Activated T-cell treated with anti-CD3 and anti-CD28 coated beads, Interleukin-2, amount 50 U/mL, for 24 hours (primary cell): ENCODE measurements around the gene B4GALT2.

Experiments used
- DNase-seq: peaks from one replicate; pipeline ENCODE4 v3.0.0-alpha.2; 2020
- H3K27ac Mint-ChIP-seq: 2 replicates; pipeline ENCODE4 v1.8.0; 2020; ENCODE audit warnings: mild to moderate bottlenecking, mixed read lengths
- H3K27me3 Mint-ChIP-seq: 2 replicates; pipeline ENCODE4 v1.8.0; 2020; ENCODE audit warnings: mixed read lengths
- H3K36me3 Mint-ChIP-seq: 2 replicates; pipeline ENCODE4 v1.8.0; 2020; ENCODE audit warnings: low read depth, mixed read lengths
- H3K4me1 Mint-ChIP-seq: 2 replicates; pipeline ENCODE4 v1.8.0; 2020; ENCODE audit warnings: low read depth, mixed read lengths
- H3K4me3 Mint-ChIP-seq: 2 replicates; pipeline ENCODE4 v1.8.0; 2020; ENCODE audit warnings: mild to moderate bottlenecking, moderate library complexity, mixed read lengths
- H3K9me3 Mint-ChIP-seq: 2 replicates; pipeline ENCODE4 v1.8.0; 2020; ENCODE audit warnings: mixed read lengths

B4GALT2 gene

GRCh38 chr1:43938383-43938782 lies 40.6 kb upstream of the B4GALT2 start:
- H3K27ac Mint-ChIP-seq = no peak overlapping the region

GRCh38 chr1:43938892-43939587 lies 40.0 kb upstream of the B4GALT2 start:
- H3K9me3 Mint-ChIP-seq = no peaks in the 10 kb centered on the region

More at GRCh38 chr1:43938383-43938782, 40.6 kb upstream of the B4GALT2 start:
- H3K9me3 Mint-ChIP-seq = no peaks in the 10 kb centered on the region
- no peak for DNase-seq
- peaks cover 26% of the 10 kb centered on the region for H3K27me3 Mint-ChIP-seq
- H3K4me1 Mint-ChIP-seq = peaks cover 17% of the 10 kb centered on the region
- peaks cover 28% of the 10 kb centered on the region for H3K36me3 Mint-ChIP-seq
- H3K4me3 Mint-ChIP-seq = no peak overlapping the region

GRCh38 chr1:43942411-43942810 lies 36.6 kb upstream of the B4GALT2 start:
- Mint-ChIP-seq H3K27ac (no peak overlapping the region), H3K9me3 (no peaks in the 10 kb centered on the region), H3K27me3 (no peaks in the 10 kb centered on the region), H3K4me1 (peaks cover 28% of the 10 kb centered on the region), H3K36me3 (peaks cover 45% of the 10 kb centered on the region), H3K4me3 (no peak overlapping the region)
- no peak for DNase-seq

More at GRCh38 chr1:43938892-43939587, 40.0 kb upstream of the B4GALT2 start:
- Mint-ChIP-seq H3K27ac (no peak overlapping the region), H3K36me3 (peaks cover 28% of the 10 kb centered on the region), H3K27me3 (peaks cover 22% of the 10 kb centered on the region), H3K4me1 (peaks cover 13% of the 10 kb centered on the region), H3K4me3 (no peak overlapping the region)
- DNase-seq = no peak

GRCh38 chr1:43944860-43945259 lies 34.1 kb upstream of the B4GALT2 start:
- H3K36me3 Mint-ChIP-seq = peaks cover 48% of the 10 kb centered on the region
- H3K27me3 Mint-ChIP-seq = no peaks in the 10 kb centered on the region
- no peaks in the 10 kb centered on the region for H3K9me3 Mint-ChIP-seq
- H3K4me3 Mint-ChIP-seq = peak overlapping the region; percentile 94
- peak overlapping the region; percentile 66 for H3K27ac Mint-ChIP-seq
- H3K4me1 Mint-ChIP-seq = peaks cover 47% of the 10 kb centered on the region
- no peak for DNase-seq

- no peaks in the 10 kb centered on the region for H3K27me3 Mint-ChIP-seq
- peaks cover 53% of the 10 kb centered on the region for H3K4me1 Mint-ChIP-seq
- H3K9me3 Mint-ChIP-seq = no peaks in the 10 kb centered on the region
- peak overlapping the region; percentile 94 for H3K4me3 Mint-ChIP-seq
- no peak for DNase-seq
- peaks cover 53% of the 10 kb centered on the region for H3K36me3 Mint-ChIP-seq
- peak overlapping the region; percentile 98 for H3K27ac Mint-ChIP-seq
Measured at GRCh38 chr1:43945674-43946235, 33.3 kb upstream of the B4GALT2 start.

GRCh38 chr1:43946236-43947060 lies 32.6 kb upstream of the B4GALT2 start, which contains the start of gene IPO13:
Gene IPO13, plus strand, starts transcription at chr1:43946950. Its CDS starts 651 bp downstream, at chr1:43947601.
- peak within 1 kb of the TSS; percentile 94 for H3K4me3 Mint-ChIP-seq
- H3K4me1 Mint-ChIP-seq = peaks cover 59% of the 10 kb centered on the region
- H3K27me3 Mint-ChIP-seq = no peaks in the 10 kb centered on the region
- H3K36me3 Mint-ChIP-seq = peaks cover 60% of the 10 kb centered on the region
- no peaks in the 10 kb centered on the region for H3K9me3 Mint-ChIP-seq
- DNase-seq = peak; percentile 99
- peak within 1 kb of the TSS; percentile 98 for H3K27ac Mint-ChIP-seq

- no peaks in the 10 kb centered on the region for H3K27me3 Mint-ChIP-seq
Measured at GRCh38 chr1:43947061-43947873, 31.7 kb upstream of the B4GALT2 start.

GRCh38 chr1:43947874-43948437 lies 31.1 kb upstream of the B4GALT2 start:
- H3K9me3 Mint-ChIP-seq = no peaks in the 10 kb centered on the region
- H3K36me3 Mint-ChIP-seq = peaks cover 53% of the 10 kb centered on the region
- no peak for DNase-seq
- peak overlapping the region; percentile 94 for H3K4me3 Mint-ChIP-seq
- peak overlapping the region; percentile 98 for H3K27ac Mint-ChIP-seq
- peaks cover 59% of the 10 kb centered on the region for H3K4me1 Mint-ChIP-seq
- no peaks in the 10 kb centered on the region for H3K27me3 Mint-ChIP-seq

More at GRCh38 chr1:43947061-43947873, 31.7 kb upstream of the B4GALT2 start:
- no peak for DNase-seq
- peaks cover 59% of the 10 kb centered on the region for H3K36me3 Mint-ChIP-seq
- peaks cover 62% of the 10 kb centered on the region for H3K4me1 Mint-ChIP-seq
- peak overlapping the region; percentile 98 for H3K27ac Mint-ChIP-seq
- no peaks in the 10 kb centered on the region for H3K9me3 Mint-ChIP-seq
- H3K4me3 Mint-ChIP-seq = peak overlapping the region; percentile 94

GRCh38 chr1:43949678-43950077 lies 29.3 kb upstream of the B4GALT2 start:
- no peak overlapping the region for H3K4me3 Mint-ChIP-seq
- no peak for DNase-seq
- H3K27me3 Mint-ChIP-seq = no peaks in the 10 kb centered on the region
- no peaks in the 10 kb centered on the region for H3K9me3 Mint-ChIP-seq
- no peak overlapping the region for H3K27ac Mint-ChIP-seq
- peaks cover 52% of the 10 kb centered on the region for H3K4me1 Mint-ChIP-seq
- H3K36me3 Mint-ChIP-seq = peaks cover 46% of the 10 kb centered on the region

GRCh38 chr1:43951021-43951985 lies 27.7 kb upstream of the B4GALT2 start:
- Mint-ChIP-seq H3K4me3 (no peak overlapping the region), H3K4me1 (peaks cover 36% of the 10 kb centered on the region), H3K36me3 (peaks cover 39% of the 10 kb centered on the region), H3K27ac (no peak overlapping the region), H3K27me3 (no peaks in the 10 kb centered on the region), H3K9me3 (no peaks in the 10 kb centered on the region)
- no peak for DNase-seq

- H3K4me1 Mint-ChIP-seq = peaks cover 31% of the 10 kb centered on the region
- H3K27me3 Mint-ChIP-seq = no peaks in the 10 kb centered on the region
- H3K9me3 Mint-ChIP-seq = no peaks in the 10 kb centered on the region
- H3K27ac Mint-ChIP-seq = no peak overlapping the region
- H3K36me3 Mint-ChIP-seq = peaks cover 48% of the 10 kb centered on the region
- no peak for DNase-seq
- H3K4me3 Mint-ChIP-seq = no peak overlapping the region
Measured at GRCh38 chr1:43952731-43953346, 26.2 kb upstream of the B4GALT2 start.

- peaks cover 53% of the 10 kb centered on the region for H3K36me3 Mint-ChIP-seq
- H3K27ac Mint-ChIP-seq = no peak overlapping the region
- no peaks in the 10 kb centered on the region for H3K27me3 Mint-ChIP-seq
- no peak for DNase-seq
- H3K4me1 Mint-ChIP-seq = peaks cover 26% of the 10 kb centered on the region
- H3K4me3 Mint-ChIP-seq = no peak overlapping the region
- H3K9me3 Mint-ChIP-seq = no peaks in the 10 kb centered on the region
Measured at GRCh38 chr1:43953361-43953760, 25.6 kb upstream of the B4GALT2 start.
